GM21528 (cell line): ENCODE results near the gene FPR1.
A peak's percentile ranks its signal among the peaks of the same experiment; 100 is the strongest.

Source experiments
- ATAC-seq: cut with Tn5 transposase; IDR thresholded peaks from one replicate; pipeline ENCODE4 v1.9.1; 2021; ENCODE audit warnings: mild to moderate bottlenecking, moderate library complexity; ENCODE audit not compliant: unreplicated experiment, low FRiP score

FPR1 gene

DNA sequence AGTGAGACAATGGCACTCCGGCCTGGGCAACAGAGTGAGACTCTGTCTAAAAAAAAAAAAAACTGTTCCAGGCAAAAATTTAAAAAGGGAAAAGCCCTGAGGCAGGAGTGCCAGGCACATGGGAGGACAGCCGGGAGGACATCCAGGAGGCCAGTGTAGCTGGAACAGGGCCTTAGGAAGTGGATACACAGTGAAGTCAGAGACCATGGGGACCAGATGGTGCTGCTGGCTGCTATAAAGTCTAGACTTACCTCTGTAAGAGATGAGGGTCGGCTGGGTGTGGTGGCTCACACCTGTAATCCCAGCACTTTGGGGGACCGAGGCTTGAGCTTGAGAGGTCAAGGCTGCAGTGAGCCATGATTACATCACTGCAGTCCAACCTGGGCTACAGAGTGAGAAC, 42.9 kb downstream of the FPR1 start:
- no peak for ATAC-seq

DNA sequence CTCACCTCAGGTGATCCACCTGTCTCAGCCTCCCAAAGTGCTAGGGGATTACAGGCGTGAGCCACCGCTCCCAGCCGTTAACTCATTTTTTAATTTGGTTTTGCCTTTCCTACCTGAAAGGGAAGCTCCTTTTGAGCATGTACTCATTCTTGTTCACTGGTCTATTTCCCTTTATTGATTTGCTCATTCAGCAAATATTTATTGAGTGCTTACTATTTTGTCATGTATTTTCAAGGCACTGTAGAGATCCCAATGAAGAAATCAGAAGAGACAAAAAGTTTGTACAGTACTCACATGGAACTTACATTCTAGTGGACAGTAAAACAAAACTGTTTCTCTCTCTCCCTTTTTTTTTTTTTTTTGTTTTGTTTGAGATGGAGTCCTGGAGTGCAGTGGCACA, 44.8 kb downstream of the FPR1 start:
- ATAC-seq, result no peak

DNA sequence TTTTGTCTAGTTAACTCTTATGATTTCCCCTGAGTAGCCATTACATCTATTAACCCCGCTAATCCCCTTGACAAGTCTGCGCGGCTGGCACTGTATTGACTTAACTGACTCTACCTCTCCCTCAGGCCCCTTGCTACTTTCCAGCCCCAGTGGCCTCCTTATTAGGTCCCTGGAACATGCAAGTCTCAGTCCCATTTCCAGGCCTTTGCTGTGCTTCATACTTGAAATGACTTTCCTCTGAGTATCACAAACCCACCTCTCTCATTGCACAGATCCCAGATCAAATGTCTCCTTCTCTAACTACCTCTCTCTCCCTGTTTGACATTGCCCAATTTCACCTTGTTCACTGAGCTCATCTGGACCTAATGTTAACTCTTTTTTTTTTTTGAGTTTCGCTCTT, 45.4 kb downstream of the FPR1 start:
- ATAC-seq, result no peak

DNA sequence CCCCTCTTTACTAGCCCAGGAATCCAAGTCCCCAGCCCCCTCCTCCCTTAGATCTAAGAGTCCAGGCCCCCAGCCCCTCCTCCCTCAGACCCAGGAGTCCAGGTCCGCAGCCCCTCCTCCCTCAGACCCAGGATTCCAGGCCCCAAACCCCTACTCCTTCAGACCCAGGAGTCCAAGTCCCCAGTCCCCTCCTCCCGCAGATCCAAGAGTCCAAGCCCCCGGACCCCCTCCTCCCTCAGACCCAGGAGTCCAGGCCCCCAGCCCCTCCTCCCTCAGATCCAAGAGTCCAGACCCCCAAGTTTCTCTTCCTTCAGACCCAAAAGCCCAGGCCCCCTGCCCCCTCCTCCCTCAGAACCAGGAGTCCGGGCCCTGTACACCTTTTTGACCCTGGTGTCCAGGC, 47.1 kb downstream of the FPR1 start:
- no peak for ATAC-seq

DNA sequence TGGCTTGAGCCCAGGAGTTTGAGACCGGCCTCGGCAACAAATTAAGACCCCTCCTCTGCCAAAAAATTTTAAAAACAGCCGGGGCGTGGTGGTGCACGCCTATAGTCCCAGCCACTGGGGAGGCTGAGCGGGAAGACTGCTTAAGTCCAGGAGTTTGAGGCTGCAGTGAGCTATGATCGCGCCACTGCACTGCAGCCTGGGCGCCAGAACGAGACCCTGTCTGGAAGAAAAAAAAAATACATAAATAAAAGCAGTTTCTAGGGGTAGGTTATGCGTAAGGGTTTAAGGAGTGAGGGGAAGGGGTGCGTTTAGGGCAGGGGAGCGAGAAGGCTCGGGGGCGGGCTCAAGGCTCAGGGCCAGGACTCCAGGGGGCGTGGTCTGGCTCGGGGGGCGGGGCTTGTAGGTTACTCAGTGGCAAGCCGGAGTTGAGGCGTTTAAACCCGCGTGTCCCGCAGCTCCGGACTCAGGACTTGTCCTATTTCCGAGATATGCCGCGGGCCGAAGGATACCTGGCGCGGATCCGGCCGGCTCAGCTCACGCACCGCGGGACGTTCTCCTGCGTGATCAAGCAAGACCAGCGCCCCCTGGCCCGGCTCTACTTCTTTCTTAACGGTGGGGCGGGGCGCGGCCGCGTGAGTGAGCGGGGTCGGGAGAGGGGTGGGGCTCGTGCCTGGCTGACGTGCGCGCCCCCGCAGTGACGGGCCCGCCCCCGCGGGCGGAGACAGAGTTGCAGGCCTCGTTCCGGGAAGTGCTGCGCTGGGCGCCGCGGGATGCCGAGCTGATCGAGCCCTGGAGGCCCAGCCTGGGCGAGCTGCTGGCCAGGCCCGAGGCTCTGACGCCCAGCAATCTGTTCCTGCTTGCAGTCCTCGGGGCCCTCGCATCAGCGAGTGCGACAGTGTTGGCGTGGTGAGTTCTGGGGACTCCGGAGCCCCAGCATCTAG, 47.8 kb downstream of the FPR1 start:
- peak; percentile 89 for ATAC-seq

DNA sequence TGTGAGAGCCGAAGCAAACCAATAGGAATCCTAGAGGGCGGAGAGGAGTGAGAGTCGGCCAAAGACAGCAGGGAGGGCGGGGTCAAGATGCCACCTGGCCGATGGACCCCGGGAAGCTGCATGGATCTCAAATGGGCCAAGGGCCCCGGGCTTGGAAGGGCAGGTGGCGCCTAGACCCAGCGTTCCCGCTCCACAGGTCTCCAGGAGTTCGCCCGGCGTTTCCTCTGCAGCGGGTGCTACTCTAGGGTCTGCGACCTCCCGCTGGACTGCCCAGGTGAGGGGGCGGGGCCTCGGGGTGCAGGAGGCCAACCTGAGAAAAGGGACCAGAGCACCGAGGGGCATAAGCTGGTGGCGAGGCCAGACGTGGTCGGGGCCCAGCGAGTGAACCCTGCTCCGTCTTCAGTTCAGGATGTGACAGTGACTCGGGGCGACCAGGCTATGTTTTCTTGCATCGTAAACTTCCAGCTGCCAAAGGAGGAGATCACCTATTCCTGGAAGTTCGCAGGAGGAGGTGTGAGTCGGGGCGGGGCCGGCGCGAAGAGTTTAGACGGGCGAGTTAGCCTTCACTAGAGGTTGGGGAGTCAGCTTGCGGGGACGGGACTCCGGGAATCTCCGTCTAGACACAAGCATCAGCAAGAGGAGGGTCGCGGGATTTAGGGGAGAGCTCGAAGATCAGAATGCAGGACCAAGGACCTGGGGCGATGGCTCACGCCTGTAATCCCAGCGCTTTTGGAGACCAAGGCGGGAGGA, 48.7 kb downstream of the FPR1 start:
- ATAC-seq, result no peak

DNA sequence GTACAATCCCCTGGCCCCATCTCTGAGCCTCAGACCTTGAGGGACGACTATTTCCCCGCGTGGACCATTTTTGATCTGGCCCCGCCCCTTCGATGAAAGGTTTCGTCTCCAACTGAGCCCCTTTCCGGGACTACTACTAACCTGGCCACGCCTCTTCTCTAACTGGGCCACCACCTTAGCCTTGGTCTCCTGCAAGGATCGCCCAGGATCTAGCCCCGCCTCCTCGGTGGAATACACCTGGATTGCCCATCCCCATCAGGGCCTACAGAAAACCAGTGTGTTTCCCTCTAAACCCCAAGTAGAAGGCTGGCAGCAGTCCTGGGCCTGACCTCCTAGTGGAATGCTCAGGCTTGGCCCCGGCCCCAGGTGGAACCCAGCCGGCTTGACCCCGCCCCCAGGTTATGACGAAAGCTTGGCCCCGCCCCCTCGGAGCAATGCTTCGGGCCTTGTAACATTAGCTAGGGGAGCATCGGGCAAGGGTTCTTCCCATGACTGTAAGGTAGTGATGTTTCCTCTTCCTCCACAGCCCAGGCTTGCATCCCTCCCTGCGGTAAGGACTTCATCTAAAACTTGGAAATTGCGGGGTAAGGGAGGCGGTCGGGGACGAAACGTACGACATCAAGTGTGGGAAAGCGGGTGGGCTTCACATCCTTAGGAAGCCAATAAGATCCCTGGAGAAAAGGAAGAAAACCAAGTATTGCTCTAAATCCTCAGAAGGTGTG, 49.4 kb downstream of the FPR1 start:
- no peak for ATAC-seq

DNA sequence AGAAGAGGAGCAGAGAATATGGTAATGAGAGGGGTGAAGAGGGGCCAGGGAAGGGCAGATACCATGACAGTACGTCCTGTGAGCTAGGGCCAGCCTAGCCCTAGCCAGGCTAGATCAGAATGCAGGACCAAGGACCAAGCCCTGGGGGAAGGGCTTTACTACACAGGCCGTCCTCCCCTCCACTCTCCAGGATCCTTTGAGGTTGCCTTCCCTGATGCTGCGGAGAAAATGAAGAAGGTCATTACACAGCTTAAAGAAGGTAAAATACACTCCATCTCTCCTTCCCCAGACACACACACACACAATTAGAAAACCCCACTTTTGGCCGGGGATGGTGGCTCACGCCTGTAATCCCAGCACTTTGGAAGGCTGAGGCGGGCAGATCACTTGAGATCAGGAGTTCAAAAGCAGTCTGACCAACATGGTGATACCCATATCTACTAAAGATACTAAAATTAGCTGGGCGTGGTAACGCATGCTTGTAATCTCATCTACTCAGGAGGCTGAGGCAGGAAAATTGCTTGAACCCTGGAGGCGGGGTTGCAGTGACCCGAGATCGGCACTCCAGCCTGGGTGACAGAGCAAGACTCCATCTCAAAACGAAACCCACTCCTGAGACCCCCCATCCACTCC, 50.1 kb downstream of the FPR1 start:
- ATAC-seq, result no peak

DNA sequence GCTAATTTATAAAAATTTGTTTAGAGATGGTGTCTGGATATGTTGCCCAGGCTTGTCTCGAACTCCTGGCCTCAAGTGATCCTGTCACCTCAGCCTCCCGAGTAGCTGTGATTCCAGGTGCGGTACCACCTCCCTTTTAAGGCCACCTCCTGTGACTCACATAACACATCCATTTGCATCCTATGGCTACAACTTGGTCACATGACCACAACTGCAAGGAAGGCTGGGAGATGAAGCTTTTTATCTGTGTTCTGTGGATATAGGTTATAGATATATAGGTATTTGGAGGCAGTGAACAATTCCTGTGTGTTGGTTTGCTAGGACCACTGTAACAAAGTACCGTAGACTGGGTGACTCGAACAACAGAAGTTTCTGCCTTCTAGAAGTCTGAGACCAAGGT, 52.5 kb downstream of the FPR1 start:
- ATAC-seq, result no peak

DNA sequence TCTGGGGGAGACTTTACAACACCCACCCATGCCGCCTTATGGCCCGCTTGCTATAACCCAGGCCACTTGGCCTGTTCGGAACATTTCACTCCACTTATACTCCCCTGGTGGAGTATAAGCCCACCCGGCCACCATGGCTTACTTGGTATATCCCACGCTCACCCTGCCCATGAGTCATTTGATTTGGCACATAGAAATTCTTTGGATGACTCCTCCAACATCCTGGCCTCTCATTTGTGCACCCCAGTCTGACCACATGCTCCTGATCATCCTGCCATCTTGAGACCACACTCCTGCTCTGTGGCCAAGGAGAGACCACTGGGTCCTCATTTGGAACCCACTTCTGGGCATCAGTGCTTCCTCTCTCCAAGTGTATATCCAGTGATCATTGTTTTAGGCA, 53.4 kb downstream of the FPR1 start:
- no peak for ATAC-seq

DNA sequence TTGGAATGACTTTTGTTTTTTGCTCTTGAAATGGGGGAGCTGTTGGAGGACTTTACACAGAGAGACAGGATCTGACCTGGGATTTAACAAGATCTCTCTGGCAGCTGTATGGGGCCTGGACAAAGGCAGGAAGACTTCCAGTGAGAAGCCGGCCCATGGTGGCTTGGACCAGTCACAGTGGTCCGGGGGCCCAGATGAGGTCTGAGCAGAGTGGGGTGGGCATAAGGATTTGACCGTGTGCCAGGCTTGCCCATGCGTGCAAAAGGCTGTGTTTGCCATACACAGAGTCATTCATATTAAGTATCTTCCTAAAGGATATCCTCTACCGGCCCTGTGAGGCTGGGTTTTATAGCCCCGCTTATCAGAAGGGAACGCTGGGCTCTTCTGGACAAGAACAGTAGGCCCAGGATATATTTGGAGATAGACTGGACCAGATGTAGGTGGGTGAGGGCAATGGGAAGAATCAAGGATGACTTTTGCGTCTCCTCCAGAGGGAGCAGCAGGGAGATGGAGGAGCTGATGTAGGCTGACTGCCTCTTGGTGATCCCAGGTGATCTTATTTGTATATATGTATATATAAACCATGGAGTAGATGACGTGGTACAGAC, 54.4 kb downstream of the FPR1 start:
- ATAC-seq, result no peak

DNA sequence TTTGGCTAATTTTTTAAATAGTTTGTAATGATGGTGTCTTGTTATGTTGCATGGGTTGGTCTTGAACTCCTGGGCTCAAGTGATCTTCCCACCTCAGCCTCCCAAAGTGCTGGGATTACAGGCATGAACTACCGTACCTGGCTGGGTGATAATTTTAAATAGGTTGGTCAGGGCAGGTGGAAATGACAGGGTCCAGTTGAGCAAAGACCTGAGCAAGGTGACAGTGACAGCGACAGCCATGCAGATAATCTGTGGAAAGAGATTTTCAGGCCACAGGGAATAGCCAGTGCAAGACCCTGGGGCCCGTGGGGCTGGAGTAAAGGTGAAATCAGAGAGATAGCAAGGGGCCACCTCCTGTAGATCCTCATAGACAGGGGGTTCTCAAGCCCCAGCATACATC, 55.1 kb downstream of the FPR1 start:
- ATAC-seq, result no peak
